IPS-18a (cell line): Measurements from ENCODE around the gene GPC3.

ENCODE experiments used
- H3K27ac ChIP-seq: one replicate; pipeline ENCODE4 v1.5.1; 2013; ENCODE audit warnings: low read length
- H3K27me3 ChIP-seq: one replicate; pipeline ENCODE4 v1.6.1; 2013; ENCODE audit warnings: mild to moderate bottlenecking, low read length; ENCODE audit not compliant: control insufficient read depth, insufficient read depth
- H3K36me3 ChIP-seq: one replicate; pipeline ENCODE4 v1.6.1; 2013; ENCODE audit warnings: low read depth, low read length; ENCODE audit not compliant: control insufficient read depth
- H3K4me1 ChIP-seq: one replicate; pipeline ENCODE4 v1.6.1; 2013; ENCODE audit warnings: low read depth, low read length; ENCODE audit not compliant: control insufficient read depth
- H3K4me3 ChIP-seq: one replicate; pipeline ENCODE4 v1.5.1; 2013; ENCODE audit warnings: low read length
- H3K9ac ChIP-seq: one replicate; pipeline ENCODE4 v1.6.1; 2013; ENCODE audit warnings: mild to moderate bottlenecking, low read length, moderate library complexity
- H3K9me3 ChIP-seq: one replicate; pipeline ENCODE4 v1.6.1; 2013; ENCODE audit warnings: low read depth, low read length; ENCODE audit not compliant: control insufficient read depth

GPC3 gene

GRCh38 chrX:133689997-133690599 is 295.3 kb downstream of the GPC3 start:
- Histone ChIP-seq H3K27ac (no peak overlapping the region), H3K4me3 (no peak overlapping the region)

GRCh38 chrX:133685822-133686221 is 299.6 kb downstream of the GPC3 start:
- Histone ChIP-seq H3K27me3 (no peaks in the 10 kb centered on the region), H3K9me3 (peaks cover 16% of the 10 kb centered on the region), H3K4me3 (no peak overlapping the region), H3K36me3 (no peaks in the 10 kb centered on the region), H3K9ac (no peak overlapping the region), H3K4me1 (peaks cover 3% of the 10 kb centered on the region), H3K27ac (no peak overlapping the region)

More at GRCh38 chrX:133689997-133690599, 295.3 kb downstream of the GPC3 start:
- Histone ChIP-seq H3K9me3 (peaks cover 12% of the 10 kb centered on the region), H3K9ac (no peak overlapping the region), H3K4me1 (peaks cover 3% of the 10 kb centered on the region), H3K36me3 (no peaks in the 10 kb centered on the region), H3K27me3 (no peaks in the 10 kb centered on the region)

- no peak overlapping the region for H3K9ac ChIP-seq
- no peak overlapping the region for H3K27ac ChIP-seq
- peaks cover 13% of the 10 kb centered on the region for H3K9me3 ChIP-seq
- H3K36me3 ChIP-seq = no peaks in the 10 kb centered on the region
- H3K4me1 ChIP-seq = no peaks in the 10 kb centered on the region
- no peak overlapping the region for H3K4me3 ChIP-seq
- H3K27me3 ChIP-seq = no peaks in the 10 kb centered on the region
Measured at GRCh38 chrX:133681897-133682296, 303.5 kb downstream of the GPC3 start.

DNA sequence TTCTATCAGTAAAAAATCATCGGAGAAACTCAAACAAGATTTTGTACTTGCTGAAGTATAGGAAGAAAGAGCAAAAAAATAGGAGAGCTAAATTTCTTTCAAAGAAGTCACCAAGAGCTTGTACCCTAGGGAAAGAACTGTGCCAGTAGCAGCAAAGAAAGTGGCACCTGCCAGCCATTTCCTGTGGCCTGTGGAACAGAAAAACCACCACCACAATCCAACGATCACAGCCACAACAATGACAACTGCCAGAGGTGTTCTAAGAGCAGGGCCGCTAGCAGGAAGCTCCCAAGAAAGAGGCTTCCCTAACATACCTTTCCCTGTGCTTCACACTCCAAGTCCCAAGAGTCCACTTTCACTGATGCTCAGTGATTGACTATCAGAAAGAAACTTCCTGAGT is 304.0 kb downstream of the GPC3 start:
- no peaks in the 10 kb centered on the region for H3K27me3 ChIP-seq
- H3K9me3 ChIP-seq = peaks cover 13% of the 10 kb centered on the region
- no peaks in the 10 kb centered on the region for H3K4me1 ChIP-seq
- no peaks in the 10 kb centered on the region for H3K36me3 ChIP-seq
- H3K4me3 ChIP-seq = no peak overlapping the region
- H3K27ac ChIP-seq = no peak overlapping the region
- no peak overlapping the region for H3K9ac ChIP-seq

GRCh38 chrX:133677123-133678063 is 308.0 kb downstream of the GPC3 start:
- no peak overlapping the region for H3K4me3 ChIP-seq
- H3K4me1 ChIP-seq = peaks cover 7% of the 10 kb centered on the region
- no peaks in the 10 kb centered on the region for H3K36me3 ChIP-seq
- no peak overlapping the region for H3K27ac ChIP-seq
- no peaks in the 10 kb centered on the region for H3K27me3 ChIP-seq
- H3K9ac ChIP-seq = no peak overlapping the region
- H3K9me3 ChIP-seq = peaks cover 12% of the 10 kb centered on the region

DNA sequence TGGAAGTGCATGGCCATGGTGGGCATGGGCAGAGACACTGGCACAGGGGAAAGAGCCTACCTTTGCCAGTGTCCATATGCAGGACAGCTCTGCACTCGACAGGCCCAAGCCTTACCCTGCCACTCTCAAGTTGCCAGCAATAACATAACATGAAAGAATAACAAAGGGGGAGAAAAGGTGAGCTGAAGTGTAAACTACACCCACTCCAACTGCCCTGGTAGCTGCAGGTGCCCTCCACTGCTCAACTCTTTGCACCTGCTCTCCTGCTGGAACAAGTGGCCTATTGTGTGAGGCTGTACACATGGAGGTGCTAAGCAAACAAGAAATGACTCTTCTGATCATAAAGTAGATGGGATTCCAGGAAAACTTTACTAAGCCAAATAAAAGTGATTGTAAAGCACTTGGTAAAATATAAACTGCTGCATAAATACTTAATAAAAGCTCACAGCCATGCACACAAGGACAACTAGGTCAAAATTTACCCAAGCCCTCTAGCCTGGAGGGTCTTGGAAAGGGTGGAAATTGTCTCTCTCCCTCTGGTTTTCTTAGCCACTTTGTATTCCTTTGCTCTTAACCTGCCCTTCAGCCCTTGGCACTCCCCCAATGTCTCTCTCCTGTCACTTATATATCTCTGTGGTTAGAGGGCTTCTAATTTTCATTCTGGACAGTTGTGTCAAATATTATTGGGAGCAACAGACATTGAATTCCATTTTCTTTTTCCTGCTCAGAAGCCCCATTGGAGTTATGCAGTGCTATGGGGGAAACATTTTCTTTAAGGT is 308.9 kb downstream of the GPC3 start:
- no peaks in the 10 kb centered on the region for H3K36me3 ChIP-seq
- H3K9ac ChIP-seq = no peak overlapping the region
- no peak overlapping the region for H3K27ac ChIP-seq
- no peaks in the 10 kb centered on the region for H3K27me3 ChIP-seq
- H3K9me3 ChIP-seq = peaks cover 4% of the 10 kb centered on the region
- H3K4me3 ChIP-seq = no peak overlapping the region
- H3K4me1 ChIP-seq = peaks cover 7% of the 10 kb centered on the region

GRCh38 chrX:133674726-133675470 is 310.5 kb downstream of the GPC3 start:
- no peaks in the 10 kb centered on the region for H3K36me3 ChIP-seq
- no peak overlapping the region for H3K9ac ChIP-seq
- peaks cover 4% of the 10 kb centered on the region for H3K9me3 ChIP-seq
- H3K27ac ChIP-seq = no peak overlapping the region
- peaks cover 11% of the 10 kb centered on the region for H3K4me1 ChIP-seq
- H3K27me3 ChIP-seq = no peaks in the 10 kb centered on the region
- no peak overlapping the region for H3K4me3 ChIP-seq

DNA sequence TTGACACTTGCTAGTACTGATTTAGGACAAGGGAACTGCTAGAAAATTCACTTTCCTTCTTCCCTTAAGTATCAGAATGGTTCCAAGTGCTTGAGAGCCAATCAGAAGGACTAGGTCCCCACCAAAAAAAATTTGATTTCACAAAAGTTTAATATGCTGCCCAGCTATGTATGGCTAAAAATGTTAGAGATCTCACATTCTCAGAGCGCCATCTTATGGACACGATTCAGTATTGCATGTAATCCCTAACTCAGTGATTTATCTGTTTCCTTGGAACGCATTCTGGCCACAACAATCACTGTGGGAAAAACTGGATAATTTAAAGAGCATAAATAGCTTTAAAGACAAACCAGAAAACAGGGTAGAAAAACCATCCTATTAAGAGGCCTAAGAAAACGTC is 315.0 kb downstream of the GPC3 start:
- Histone ChIP-seq H3K9me3 (no peaks in the 10 kb centered on the region), H3K36me3 (no peaks in the 10 kb centered on the region), H3K4me1 (peaks cover 12% of the 10 kb centered on the region), H3K27ac (no peak overlapping the region), H3K4me3 (no peak overlapping the region), H3K9ac (no peak overlapping the region), H3K27me3 (no peaks in the 10 kb centered on the region)

DNA sequence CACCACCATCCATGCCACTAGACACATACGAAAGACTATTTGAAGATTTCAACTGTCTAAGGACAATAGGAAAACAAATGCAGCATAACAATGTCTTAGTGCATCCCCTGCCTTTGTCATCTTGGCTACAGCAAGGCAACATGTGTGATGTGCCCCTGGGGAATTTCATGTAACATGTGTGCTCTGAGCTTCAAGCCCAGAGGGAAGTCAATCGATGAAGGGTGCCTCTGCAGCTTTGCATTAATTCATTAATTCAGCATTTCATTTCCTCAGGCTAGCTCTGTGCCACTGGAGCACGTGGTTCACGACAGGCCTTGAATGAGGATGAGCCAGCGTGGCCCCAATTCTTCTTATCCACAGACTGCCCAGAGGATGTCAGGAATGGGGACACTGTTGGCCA is 316.2 kb downstream of the GPC3 start:
- Histone ChIP-seq H3K9ac (no peak overlapping the region), H3K4me1 (peaks cover 6% of the 10 kb centered on the region), H3K27me3 (no peaks in the 10 kb centered on the region)

DNA sequence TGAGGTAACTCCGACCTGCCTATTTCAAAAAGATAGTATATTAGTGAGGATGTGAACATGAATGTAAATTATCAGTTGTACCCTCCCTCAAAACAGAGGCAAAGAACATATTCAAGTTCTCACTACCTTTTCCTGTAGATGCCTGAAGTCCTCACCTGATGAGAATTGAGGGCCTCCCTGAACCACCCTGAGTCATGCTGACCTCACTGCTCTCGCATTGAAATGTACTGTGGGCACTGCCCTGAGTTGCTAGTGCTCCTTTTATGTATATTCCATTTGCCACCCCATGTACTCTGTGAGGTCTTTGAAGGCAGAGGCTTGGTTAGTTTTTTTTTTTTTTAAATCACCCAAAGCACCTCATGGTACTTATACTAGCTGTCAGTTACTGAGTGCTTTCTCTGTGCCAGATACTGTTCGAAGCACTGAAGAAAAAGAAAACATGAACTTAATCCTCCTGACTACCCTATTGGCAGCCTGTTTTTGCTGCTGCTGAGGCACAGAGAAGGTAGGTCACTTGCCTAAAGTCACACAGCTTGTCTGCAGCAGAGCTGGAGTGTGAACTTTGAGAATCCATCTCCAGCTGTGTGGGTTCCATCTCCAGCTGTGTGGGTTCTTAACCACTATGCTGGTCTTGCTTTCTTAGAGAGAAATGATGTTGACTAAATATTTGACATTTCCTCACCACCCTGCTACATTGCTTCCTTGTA is 317.0 kb downstream of the GPC3 start:
- no peaks in the 10 kb centered on the region for H3K36me3 ChIP-seq
- no peak overlapping the region for H3K9ac ChIP-seq
- H3K4me1 ChIP-seq = peaks cover 6% of the 10 kb centered on the region
- no peaks in the 10 kb centered on the region for H3K9me3 ChIP-seq
- no peak overlapping the region for H3K27ac ChIP-seq
- H3K27me3 ChIP-seq = no peaks in the 10 kb centered on the region
- H3K4me3 ChIP-seq = no peak overlapping the region

More for the DNA sequence above, 316.2 kb downstream of the GPC3 start:
- H3K9me3 ChIP-seq = no peaks in the 10 kb centered on the region
- no peak overlapping the region for H3K27ac ChIP-seq
- H3K36me3 ChIP-seq = no peaks in the 10 kb centered on the region
- no peak overlapping the region for H3K4me3 ChIP-seq
